Spleen (tissue), 11 donors: Measurements from ENCODE around the gene CPNE1. TPM values are rescaled to one million over a fixed set of nuclear protein-coding genes. Genes with fewer than 3 reads are reported as not detected.

Experiments
- DNase-seq: peaks from one replicate; pipeline ENCODE4 v3.0.0-alpha.2; 2020
- H3K27ac ChIP-seq, 8 donors: fragments of 200-600 bp; sonication (generic) in 7 of 8; 1 replicate in 4 of 8; 2 replicates in 4 of 8; pipeline versions ENCODE4 v1.5.0 to v1.8.0; 2016 to 2021; ENCODE audit warnings: inconsistent platforms in 4 of 8, mild to moderate bottlenecking in 4 of 8, moderate library complexity in 1 of 8
- H3K27me3 ChIP-seq, 7 donors: fragments of 200-600 bp; sonication (generic) in 6 of 7; replicated peaks in 1 of 7; 1 replicate in 4 of 7; 2 replicates in 3 of 7; pipeline versions ENCODE4 v1.5.0 to v1.8.0; 2016 to 2021; ENCODE audit warnings: inconsistent platforms in 3 of 7, mild to moderate bottlenecking in 1 of 7
- H3K36me3 ChIP-seq, 6 donors: fragments of 200-600 bp; sonication (generic) in 5 of 6; 1 replicate in 4 of 6; 2 replicates in 2 of 6; pipeline versions ENCODE4 v1.5.0 to v1.8.0; 2016 to 2021; ENCODE audit warnings: inconsistent platforms in 2 of 6
- H3K4me1 ChIP-seq, 6 donors: fragments of 200-600 bp; sonication (generic) in 5 of 6; 1 replicate in 3 of 6; 2 replicates in 3 of 6; pipeline versions ENCODE4 v1.5.0 to v1.8.0; 2016 to 2021; ENCODE audit warnings: inconsistent platforms in 3 of 6
- H3K4me3 ChIP-seq, 8 donors: fragments of 200-600 bp; sonication (generic) in 7 of 8; 1 replicate in 4 of 8; 2 replicates in 4 of 8; pipeline versions ENCODE4 v1.5.0 to v1.8.0; 2016 to 2021; ENCODE audit warnings: inconsistent platforms in 4 of 8, mild to moderate bottlenecking in 4 of 8, moderate library complexity in 2 of 8
- H3K9me3 ChIP-seq, 8 donors: fragments of 200-600 bp; sonication (generic) in 7 of 8; 1 replicate in 4 of 8; 2 replicates in 4 of 8; pipeline versions ENCODE4 v1.5.0 to v1.8.0; 2016 to 2021; ENCODE audit warnings: inconsistent platforms in 4 of 8
- POLR2A ChIP-seq, 3 donors: fragments of 450-650 bp; IDR thresholded peaks; one replicate each; pipeline ENCODE4 v1.5.1; 2017; ENCODE audit warnings: antibody characterized with exemption in 3 of 3, mild to moderate bottlenecking in 1 of 3
- POLR2AphosphoS5 ChIP-seq, 3 donors: sonication (generic); formaldehyde crosslinking; IDR thresholded peaks; one replicate each; pipeline ENCODE4 v1.5.1; 2017; ENCODE audit warnings: antibody characterized with exemption in 3 of 3
- WGBS, 5 donors: extraction: QIAGEN DNeasy Blood & Tissue Kit in 3 of 5; methylation state at CpG; one replicate each; pipeline versions ENCODE4 v1.1.5 to v1.1.7; 2013 to 2018; 5-methylcytosine and 5-hydroxymethylcytosine counted together
- intact Hi-C: fragments of 100-400 bp; cut with DNase I; formaldehyde crosslinking; loops from one replicate; pipeline ENCODE4 v1.15.0; 2023; ENCODE audit warnings: low total_unique reads
- polyA plus RNA-seq, 3 donors: library from polyadenylated mRNA; stranded (reverse); fragments of 200-250 nt; gene quantifications; one replicate each; pipeline ENCODE4 v1.2.1, GENCODE V29; 2013
- total RNA-seq, 7 donors: library from RNA; depleted of rRNA in 3 of 7; stranded (reverse); fragments of >200 nt in 3 of 7; fragmentation: NEBNext Ultra II Directional in 4 of 7; extraction: Animal tissue kit (Norgen Biotek cat#: 25700) in 4 of 7; gene quantifications; one replicate each; pipeline versions ENCODE4 v1.1.0 to v1.2.1, GENCODE V29; 2016 to 2021
- TF ChIP-seq, protein P1 (sequence below), 11 experiments: fragments of 200-600 bp in 7 of 11; fragments of 450-650 bp in 4 of 11; sonication (generic) in 4 of 11; IDR thresholded peaks in 8 of 11; conservative IDR thresholded peaks in 3 of 11; 1 replicate in 7 of 11; 2 replicates in 4 of 11; pipeline versions ENCODE4 v1.4.0 to v1.8.0; 2016 to 2021; ENCODE audit warnings: antibody characterized with exemption in 11 of 11, inconsistent platforms in 4 of 11, mild to moderate bottlenecking in 1 of 11
- donor health status: healthy with polysubstance abuse.
- donor health status: DM: no; HTN: no; CAD: no; lungs with moderate emphysema.
- donor health status: DM: no; HTN: no; CAD: no.
- donor health status: Bipolar disorder and iron deficiency.
- donor health status: healthy.
- donor health status: DM: no; HTN: no; CAD: no.
- donor health status: DM: yes; HTN: yes; CAD: no.

Gene CPNE1
- total and polyA plus RNA-seq, 10 donors = 93.9 to 247 (median 221) TPM

DNA sequence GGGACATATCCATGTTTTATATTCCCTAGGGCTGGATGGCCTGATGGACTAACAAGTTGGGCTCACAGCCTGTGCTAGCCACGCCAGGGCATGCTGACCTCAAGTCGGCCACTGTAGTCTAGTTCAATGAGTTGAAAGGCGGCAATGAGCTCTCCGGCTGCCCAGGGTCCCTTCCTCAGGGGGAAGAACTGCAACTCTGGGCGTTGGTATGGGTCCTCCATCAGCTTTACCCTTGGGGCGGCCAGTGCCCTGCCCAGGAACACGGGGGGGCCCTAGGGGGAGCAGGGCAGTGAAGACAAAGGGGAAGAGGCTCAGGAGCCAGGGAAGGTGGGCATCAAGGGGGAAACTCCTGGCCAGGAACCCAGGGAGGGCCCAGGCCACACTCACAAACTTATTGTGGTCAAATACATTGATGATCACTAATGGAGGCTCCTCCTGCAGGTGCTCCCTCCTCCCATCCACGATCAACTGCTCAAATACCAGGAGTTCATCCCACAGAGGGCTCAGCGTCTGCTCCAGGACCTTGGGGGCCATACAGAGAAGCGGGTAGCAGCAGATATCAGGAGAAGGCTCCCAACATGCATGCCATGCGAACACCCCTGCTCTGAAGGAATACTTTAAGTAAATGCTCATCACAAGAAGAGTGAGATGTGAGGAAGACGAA, 81.8 kb downstream of the CPNE1 start:
- Histone ChIP-seq H3K27ac (no peak overlapping the region), H3K4me1 (no peaks in the 10 kb centered on the region), H3K4me3 (no peak overlapping the region), H3K27me3 (no peaks in the 10 kb centered on the region), H3K36me3 (no peaks in the 10 kb centered on the region), H3K9me3 (peaks cover 0 to 19% (median 14%) of the 10 kb centered on the region in 8 donors)
- intact Hi-C loops = no loop called here
- 79 to 90% (median 88%) methylated on average over 11 to 12 of the region's 12 CpGs for WGBS, 5 donors
- no peak for DNase-seq
- TF ChIP-seq POLR2AphosphoS5 (IDR thresholded peaks at IDR 0.05) = no peak
- TF ChIP-seq, protein P1, sequence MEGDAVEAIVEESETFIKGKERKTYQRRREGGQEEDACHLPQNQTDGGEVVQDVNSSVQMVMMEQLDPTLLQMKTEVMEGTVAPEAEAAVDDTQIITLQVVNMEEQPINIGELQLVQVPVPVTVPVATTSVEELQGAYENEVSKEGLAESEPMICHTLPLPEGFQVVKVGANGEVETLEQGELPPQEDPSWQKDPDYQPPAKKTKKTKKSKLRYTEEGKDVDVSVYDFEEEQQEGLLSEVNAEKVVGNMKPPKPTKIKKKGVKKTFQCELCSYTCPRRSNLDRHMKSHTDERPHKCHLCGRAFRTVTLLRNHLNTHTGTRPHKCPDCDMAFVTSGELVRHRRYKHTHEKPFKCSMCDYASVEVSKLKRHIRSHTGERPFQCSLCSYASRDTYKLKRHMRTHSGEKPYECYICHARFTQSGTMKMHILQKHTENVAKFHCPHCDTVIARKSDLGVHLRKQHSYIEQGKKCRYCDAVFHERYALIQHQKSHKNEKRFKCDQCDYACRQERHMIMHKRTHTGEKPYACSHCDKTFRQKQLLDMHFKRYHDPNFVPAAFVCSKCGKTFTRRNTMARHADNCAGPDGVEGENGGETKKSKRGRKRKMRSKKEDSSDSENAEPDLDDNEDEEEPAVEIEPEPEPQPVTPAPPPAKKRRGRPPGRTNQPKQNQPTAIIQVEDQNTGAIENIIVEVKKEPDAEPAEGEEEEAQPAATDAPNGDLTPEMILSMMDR (IDR thresholded peaks at IDR 0.05 in 8 of 11, conservative IDR thresholded peaks at IDR 0.05 in 3 of 11) = no peak
- no peak for TF ChIP-seq POLR2A (IDR thresholded peaks at IDR 0.05)

DNA sequence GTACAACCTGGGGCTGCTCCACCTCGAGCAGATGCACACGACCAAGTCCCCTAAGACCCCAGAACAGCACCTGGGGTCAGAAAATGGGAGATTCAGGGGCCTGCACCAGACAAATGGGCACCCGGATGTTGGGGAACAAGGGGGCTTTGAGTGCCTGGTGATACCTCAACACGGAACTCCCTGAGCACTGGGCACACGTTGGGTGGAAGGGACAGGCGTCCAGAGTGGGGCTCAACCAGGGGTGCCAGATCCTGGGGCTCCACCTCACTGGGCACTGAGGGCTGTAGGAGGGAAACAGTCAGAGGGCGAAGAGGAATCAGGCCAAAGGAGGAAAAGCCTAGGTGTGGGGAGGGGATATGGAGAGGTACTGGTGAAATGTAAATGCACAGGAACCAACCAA, 82.6 kb downstream of the CPNE1 start:
- Histone ChIP-seq H3K36me3 (no peaks in the 10 kb centered on the region), H3K4me1 (no peaks in the 10 kb centered on the region), H3K27me3 (no peaks in the 10 kb centered on the region), H3K9me3 (peaks cover 0 to 19% (median 14%) of the 10 kb centered on the region in 8 donors), H3K4me3 (no peak overlapping the region), H3K27ac (no peak overlapping the region)
- 84 to 92% (median 88%) methylated on average over 7 of the region's 7 CpGs for WGBS, 5 donors
- TF ChIP-seq POLR2A (IDR thresholded peaks at IDR 0.05) (no peak), POLR2AphosphoS5 (IDR thresholded peaks at IDR 0.05) (no peak)
- TF ChIP-seq, protein P1 (IDR thresholded peaks at IDR 0.05 in 8 of 11, conservative IDR thresholded peaks at IDR 0.05 in 3 of 11) = no peak
- DNase-seq = no peak
- intact Hi-C loops = no loop called here

DNA sequence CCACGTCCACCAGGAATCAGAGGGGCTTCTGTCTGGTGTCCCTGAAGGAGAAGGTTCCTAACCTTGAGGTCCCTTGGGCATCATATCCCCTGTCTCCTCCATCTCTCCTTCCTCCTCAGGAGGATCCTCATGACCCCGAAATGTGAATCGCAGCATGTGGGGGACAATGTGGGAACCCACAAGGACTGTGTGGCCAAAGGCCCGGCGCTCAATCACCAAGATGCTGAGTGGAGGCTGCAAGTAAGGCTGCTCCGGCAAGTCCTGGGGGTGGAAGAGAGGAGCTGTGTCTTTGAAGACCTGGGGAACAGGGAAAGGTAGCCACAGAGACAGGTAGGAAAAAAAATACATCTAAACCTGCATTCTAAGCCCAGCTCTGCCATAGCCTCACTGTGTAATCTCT, 85.5 kb downstream of the CPNE1 start:
- Histone ChIP-seq H3K36me3 (no peaks in the 10 kb centered on the region), H3K4me1 (no peaks in the 10 kb centered on the region), H3K27me3 (no peaks in the 10 kb centered on the region), H3K9me3 (peaks cover 0 to 19% (median 15%) of the 10 kb centered on the region in 8 donors), H3K27ac (no peak overlapping the region), H3K4me3 (no peak overlapping the region)
- TF ChIP-seq POLR2AphosphoS5 (IDR thresholded peaks at IDR 0.05) (no peak), POLR2A (IDR thresholded peaks at IDR 0.05) (no peak)
- TF ChIP-seq, protein P1 (IDR thresholded peaks at IDR 0.05 in 8 of 11, conservative IDR thresholded peaks at IDR 0.05 in 3 of 11) = no peak
- DNase-seq = no peak
- intact Hi-C loops = no loop called here
- 91 to 94% (median 93%) methylated on average over 6 of the region's 6 CpGs for WGBS, 5 donors

DNA sequence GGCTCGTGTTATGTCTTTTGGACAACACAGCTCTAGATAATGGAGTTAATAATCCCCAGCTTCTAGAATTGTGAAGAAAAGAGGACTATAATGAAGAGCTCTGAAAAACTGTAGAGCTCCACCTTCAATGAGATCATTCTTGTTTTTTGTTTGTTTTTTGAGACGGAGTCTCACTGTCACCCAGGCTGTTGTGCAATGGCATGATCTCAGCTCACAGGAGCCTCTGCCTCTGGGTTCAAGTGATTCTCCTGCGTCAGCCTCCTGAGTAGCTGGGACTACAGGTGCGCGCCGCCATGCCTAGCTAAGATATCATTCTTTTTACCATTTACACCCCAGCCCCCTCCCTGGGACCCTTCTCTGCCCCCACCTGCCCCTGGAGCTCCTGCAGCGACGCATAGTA, 86.2 kb downstream of the CPNE1 start:
- H3K36me3 ChIP-seq = no peaks in the 10 kb centered on the region
- H3K9me3 ChIP-seq = peaks cover 0 to 24% (median 22%) of the 10 kb centered on the region in 8 donors
- H3K27me3 ChIP-seq = no peaks in the 10 kb centered on the region
- H3K4me3 ChIP-seq = no peak overlapping the region
- intact Hi-C loops = no loop called here
- no peaks in the 10 kb centered on the region for H3K4me1 ChIP-seq
- no peak overlapping the region for H3K27ac ChIP-seq
- no peak for DNase-seq
- TF ChIP-seq, protein P1 (IDR thresholded peaks at IDR 0.05 in 8 of 11, conservative IDR thresholded peaks at IDR 0.05 in 3 of 11) = no peak
- no peak for TF ChIP-seq POLR2AphosphoS5 (IDR thresholded peaks at IDR 0.05)
- TF ChIP-seq POLR2A (IDR thresholded peaks at IDR 0.05) = no peak
- WGBS, 5 donors = 89 to 93% (median 91%) methylated on average over 8 of the region's 8 CpGs
